Ishikawa (cell line): ENCODE results near the gene CDC5L.

Experiments
- CEBPB ChIP-seq: IDR thresholded peaks from 2 replicates; pipeline ENCODE4 v1.6.1; 2012
- CREB1 ChIP-seq: IDR thresholded peaks from 2 replicates; pipeline ENCODE4 v1.6.1; 2012; ENCODE audit warnings: low read depth
- EGR1 ChIP-seq: IDR thresholded peaks from 2 replicates; pipeline ENCODE4 v1.6.1; 2012
- EP300 ChIP-seq: IDR thresholded peaks from 2 replicates; pipeline ENCODE4 v1.6.1; 2012; ENCODE audit warnings: borderline replicate concordance
- FOXM1 ChIP-seq: IDR thresholded peaks from 2 replicates; pipeline ENCODE4 v1.6.1; 2012; ENCODE audit warnings: low read depth, borderline replicate concordance
- NFIC ChIP-seq: IDR thresholded peaks from 2 replicates; pipeline ENCODE4 v1.6.1; 2012
- RAD21 ChIP-seq: IDR thresholded peaks from 2 replicates; pipeline ENCODE4 v1.6.1; 2012; ENCODE audit warnings: low read depth
- TAF1 ChIP-seq: IDR thresholded peaks from 2 replicates; pipeline ENCODE4 v1.6.1; 2012; ENCODE audit warnings: low read depth, mild to moderate bottlenecking
- TCF12 ChIP-seq: IDR thresholded peaks from 2 replicates; pipeline ENCODE4 v1.6.1; 2012; ENCODE audit warnings: low read depth
- TEAD4 ChIP-seq: IDR thresholded peaks from 2 replicates; pipeline ENCODE4 v1.6.1; 2012
- YY1 ChIP-seq: IDR thresholded peaks from 2 replicates; pipeline ENCODE4 v1.6.1; 2012; ENCODE audit warnings: low read depth
- ZBTB7A ChIP-seq: IDR thresholded peaks from 2 replicates; pipeline ENCODE4 v1.6.1; 2012; ENCODE audit warnings: low read depth
- TF ChIP-seq, protein P1 (sequence below): IDR thresholded peaks from 2 replicates; pipeline ENCODE4 v1.6.1; 2012
- TF ChIP-seq, protein P2 (sequence below): IDR thresholded peaks from 2 replicates; pipeline ENCODE4 v1.6.1; 2012; ENCODE audit warnings: low read depth, mild to moderate bottlenecking
- TF ChIP-seq, protein P3 (sequence below): IDR thresholded peaks from 2 replicates; pipeline ENCODE4 v1.6.1; 2012

The CDC5L gene

DNA sequence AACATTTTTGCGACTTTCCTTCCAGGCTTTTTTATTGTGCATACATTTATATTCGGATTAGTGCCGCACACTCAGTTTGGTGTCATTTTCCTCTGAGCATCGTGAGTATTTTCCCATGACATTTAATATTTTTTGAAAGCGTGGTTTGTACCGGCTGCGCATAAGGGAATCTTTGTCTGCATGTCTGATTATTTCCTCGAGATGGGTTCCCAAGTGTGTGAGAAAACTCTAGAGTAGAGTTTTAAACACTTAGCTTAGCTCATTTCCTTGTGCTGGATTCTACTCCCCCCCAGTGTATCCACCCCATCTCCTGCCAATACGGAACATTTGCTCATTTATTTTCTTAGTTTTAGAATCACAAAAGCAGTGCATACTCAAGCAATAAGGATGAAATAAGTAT is 94.3 kb downstream of the CDC5L start:
- TF ChIP-seq, protein P1, sequence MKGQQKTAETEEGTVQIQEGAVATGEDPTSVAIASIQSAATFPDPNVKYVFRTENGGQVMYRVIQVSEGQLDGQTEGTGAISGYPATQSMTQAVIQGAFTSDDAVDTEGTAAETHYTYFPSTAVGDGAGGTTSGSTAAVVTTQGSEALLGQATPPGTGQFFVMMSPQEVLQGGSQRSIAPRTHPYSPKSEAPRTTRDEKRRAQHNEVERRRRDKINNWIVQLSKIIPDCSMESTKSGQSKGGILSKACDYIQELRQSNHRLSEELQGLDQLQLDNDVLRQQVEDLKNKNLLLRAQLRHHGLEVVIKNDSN, result no peak
- TF ChIP-seq, protein P2, sequence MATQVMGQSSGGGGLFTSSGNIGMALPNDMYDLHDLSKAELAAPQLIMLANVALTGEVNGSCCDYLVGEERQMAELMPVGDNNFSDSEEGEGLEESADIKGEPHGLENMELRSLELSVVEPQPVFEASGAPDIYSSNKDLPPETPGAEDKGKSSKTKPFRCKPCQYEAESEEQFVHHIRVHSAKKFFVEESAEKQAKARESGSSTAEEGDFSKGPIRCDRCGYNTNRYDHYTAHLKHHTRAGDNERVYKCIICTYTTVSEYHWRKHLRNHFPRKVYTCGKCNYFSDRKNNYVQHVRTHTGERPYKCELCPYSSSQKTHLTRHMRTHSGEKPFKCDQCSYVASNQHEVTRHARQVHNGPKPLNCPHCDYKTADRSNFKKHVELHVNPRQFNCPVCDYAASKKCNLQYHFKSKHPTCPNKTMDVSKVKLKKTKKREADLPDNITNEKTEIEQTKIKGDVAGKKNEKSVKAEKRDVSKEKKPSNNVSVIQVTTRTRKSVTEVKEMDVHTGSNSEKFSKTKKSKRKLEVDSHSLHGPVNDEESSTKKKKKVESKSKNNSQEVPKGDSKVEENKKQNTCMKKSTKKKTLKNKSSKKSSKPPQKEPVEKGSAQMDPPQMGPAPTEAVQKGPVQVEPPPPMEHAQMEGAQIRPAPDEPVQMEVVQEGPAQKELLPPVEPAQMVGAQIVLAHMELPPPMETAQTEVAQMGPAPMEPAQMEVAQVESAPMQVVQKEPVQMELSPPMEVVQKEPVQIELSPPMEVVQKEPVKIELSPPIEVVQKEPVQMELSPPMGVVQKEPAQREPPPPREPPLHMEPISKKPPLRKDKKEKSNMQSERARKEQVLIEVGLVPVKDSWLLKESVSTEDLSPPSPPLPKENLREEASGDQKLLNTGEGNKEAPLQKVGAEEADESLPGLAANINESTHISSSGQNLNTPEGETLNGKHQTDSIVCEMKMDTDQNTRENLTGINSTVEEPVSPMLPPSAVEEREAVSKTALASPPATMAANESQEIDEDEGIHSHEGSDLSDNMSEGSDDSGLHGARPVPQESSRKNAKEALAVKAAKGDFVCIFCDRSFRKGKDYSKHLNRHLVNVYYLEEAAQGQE, result no peak
- TF ChIP-seq TCF12 (no peak), TAF1 (no peak), YY1 (no peak), NFIC (no peak), CREB1 (no peak), ZBTB7A (no peak), CEBPB (no peak), EP300 (no peak), RAD21 (no peak), FOXM1 (no peak), EGR1 (no peak), TEAD4 (no peak)
- TF ChIP-seq, protein P3, sequence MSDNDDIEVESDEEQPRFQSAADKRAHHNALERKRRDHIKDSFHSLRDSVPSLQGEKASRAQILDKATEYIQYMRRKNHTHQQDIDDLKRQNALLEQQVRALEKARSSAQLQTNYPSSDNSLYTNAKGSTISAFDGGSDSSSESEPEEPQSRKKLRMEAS, result no peak

DNA sequence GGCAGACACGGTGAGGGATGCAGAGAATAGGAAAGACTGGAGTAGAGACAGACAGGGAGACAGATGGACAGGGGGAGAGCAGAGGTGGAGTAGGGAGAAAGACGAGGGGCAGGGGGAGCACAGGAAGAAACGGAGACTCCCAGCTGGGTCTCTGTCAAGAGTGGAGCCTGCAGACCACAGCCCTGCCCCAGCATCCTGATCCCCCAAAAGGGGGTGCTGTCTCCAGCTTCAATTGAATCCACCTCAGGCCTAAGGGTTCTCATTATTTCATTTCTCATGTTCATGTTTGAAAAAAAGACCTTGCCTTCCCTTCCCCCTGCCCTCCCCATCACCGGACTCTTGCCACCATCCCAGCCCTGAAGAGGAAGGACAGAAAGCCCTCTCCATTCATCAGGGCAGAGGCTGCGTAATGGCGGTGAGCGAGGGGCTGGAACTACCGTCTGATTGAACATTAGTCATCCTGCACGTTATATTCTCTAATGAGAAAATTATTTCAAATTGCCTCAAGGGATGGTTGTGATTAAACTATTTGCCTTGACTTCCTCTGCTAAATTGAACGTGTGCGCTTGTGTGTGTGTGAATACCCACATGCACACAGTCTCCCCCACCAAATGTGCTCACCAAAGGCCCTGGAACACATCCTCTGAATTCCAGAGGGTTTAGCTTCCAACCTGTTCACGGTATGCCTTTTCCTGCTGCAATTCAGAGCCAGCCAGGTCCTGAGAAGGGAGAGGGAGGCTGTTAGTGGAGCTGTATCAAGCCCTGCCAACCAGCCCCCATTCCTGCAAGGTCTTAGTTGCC is 98.3 kb downstream of the CDC5L start:
- TF ChIP-seq CREB1 (no peak), RAD21 (no peak), TEAD4 (no peak), FOXM1 (no peak), CEBPB (no peak), ZBTB7A (no peak), TCF12 (no peak), EGR1 (no peak), TAF1 (no peak), EP300 (no peak), YY1 (no peak), NFIC (no peak)
- TF ChIP-seq, protein P3, result no peak
- TF ChIP-seq, protein P1, result no peak
- TF ChIP-seq, protein P2, result no peak

DNA sequence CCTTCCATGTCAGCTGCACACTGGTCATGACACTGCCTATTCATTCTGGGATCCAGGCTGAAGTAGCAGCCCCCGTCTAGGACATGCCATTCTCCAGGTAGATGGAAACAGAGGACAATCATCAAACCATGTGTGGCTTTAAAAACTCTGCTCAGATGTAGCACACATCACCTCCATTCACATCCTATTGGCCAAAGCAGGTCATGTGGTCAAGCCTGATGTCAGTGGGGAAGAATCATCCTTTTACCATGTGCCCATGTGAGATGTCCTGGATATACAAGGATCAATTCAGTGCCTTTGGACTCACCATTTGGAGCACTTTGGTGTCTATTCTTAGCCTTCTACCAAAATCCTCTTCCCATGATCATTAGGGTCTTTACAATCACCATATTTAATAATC is 99.5 kb downstream of the CDC5L start:
- TF ChIP-seq TAF1 (no peak), CREB1 (no peak), CEBPB (no peak), RAD21 (no peak)
- TF ChIP-seq, protein P1, result peak; percentile 56; the same call in 1 of the 2 replicates

DNA sequence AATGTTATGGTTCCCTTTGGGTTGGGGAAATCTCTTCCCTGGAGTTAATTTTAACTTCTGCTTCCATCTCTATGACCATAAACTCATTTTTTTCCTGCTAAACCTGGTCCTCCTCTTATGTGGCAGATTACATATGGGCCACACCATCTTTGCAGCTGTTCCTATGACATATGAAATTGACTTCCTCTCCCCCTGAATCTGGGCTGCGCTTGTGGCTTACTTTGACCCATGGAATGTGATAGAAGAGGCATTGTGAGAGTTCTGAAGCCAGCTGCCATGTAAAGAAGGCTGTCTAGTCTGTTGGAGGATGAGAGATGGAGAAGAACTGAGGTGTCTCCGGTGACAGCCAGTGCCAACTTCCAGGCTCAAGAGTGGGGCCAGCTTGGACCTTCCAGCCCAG is 100.1 kb downstream of the CDC5L start:
- no peak for TF ChIP-seq CEBPB
- TF ChIP-seq, protein P3, result no peak
- no peak for TF ChIP-seq CREB1
- no peak for TF ChIP-seq EP300
- TF ChIP-seq NFIC, result no peak

DNA sequence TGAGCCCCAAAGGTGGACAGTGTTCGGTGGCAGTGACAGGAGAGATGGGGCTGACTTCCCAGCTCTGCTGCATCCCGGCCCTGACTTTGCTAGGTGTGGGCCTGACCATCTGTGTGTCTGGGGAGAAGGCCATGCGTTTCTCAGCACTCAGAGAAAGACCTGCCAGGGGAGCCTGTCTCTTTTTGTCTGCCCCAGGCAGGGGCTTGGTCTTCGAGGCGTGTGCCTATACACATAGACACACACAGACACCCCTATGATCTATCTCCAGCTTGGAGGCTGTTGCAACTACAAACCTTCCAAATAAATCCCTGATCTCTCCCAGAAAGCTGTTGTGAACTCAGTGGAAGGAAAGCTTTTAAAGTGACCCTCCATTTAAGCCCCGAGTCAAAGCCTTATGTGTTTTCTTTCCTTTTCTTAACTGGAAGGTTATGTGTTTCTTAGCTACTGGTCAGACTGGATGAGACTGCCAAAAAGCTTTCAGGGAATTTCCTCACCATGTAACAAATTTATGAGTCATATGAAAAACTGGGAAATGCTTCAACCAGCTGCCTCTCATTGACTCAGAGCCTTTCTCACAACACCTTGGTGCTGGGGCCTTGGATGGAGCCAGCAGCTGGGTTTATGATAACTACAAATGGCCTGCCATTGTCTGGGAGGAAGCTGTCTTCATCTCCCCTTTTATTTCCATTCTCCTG is 102.6 kb downstream of the CDC5L start:
- TF ChIP-seq EP300 (no peak), NFIC (peak; percentile 23; the same call in 1 of the 2 replicates)
- TF ChIP-seq, protein P3, result no peak
